Thyroid gland (tissue), 4 donors: ENCODE data around the gene ENOX2.

Experiments
- POLR2A ChIP-seq, 2 donors: fragments of 450-650 bp; IDR thresholded peaks; one replicate each; pipeline ENCODE4 v1.6.1; 2017; ENCODE audit warnings: antibody characterized with exemption in 2 of 2, mild to moderate bottlenecking in 2 of 2, moderate library complexity in 1 of 2
- TF ChIP-seq, protein P1 (sequence below), 6 experiments: fragments of 200-600 bp in 3 of 6; fragments of 450-650 bp in 3 of 6; sonication (generic) in 3 of 6; IDR thresholded peaks; one replicate each; pipeline ENCODE4 v1.5.1; 2016 to 2019; ENCODE audit warnings: antibody characterized with exemption in 6 of 6, mild to moderate bottlenecking in 2 of 6, inconsistent platforms in 1 of 6, moderate library complexity in 1 of 6

- TF ChIP-seq, protein P1, sequence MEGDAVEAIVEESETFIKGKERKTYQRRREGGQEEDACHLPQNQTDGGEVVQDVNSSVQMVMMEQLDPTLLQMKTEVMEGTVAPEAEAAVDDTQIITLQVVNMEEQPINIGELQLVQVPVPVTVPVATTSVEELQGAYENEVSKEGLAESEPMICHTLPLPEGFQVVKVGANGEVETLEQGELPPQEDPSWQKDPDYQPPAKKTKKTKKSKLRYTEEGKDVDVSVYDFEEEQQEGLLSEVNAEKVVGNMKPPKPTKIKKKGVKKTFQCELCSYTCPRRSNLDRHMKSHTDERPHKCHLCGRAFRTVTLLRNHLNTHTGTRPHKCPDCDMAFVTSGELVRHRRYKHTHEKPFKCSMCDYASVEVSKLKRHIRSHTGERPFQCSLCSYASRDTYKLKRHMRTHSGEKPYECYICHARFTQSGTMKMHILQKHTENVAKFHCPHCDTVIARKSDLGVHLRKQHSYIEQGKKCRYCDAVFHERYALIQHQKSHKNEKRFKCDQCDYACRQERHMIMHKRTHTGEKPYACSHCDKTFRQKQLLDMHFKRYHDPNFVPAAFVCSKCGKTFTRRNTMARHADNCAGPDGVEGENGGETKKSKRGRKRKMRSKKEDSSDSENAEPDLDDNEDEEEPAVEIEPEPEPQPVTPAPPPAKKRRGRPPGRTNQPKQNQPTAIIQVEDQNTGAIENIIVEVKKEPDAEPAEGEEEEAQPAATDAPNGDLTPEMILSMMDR (IDR thresholded peaks at IDR 0.05) = no peak
- TF ChIP-seq POLR2A (IDR thresholded peaks at IDR 0.05) = no peak
Measured at GRCh38 chrX:130841776-130842175, 61.2 kb downstream of the ENOX2 start.
